ENCODE measurements around the gene CEP20.

- TF ChIP-seq EZH2 (IDR thresholded peaks at IDR 0.05; ENCODE audit: insufficient read depth, poor library complexity, severe bottlenecking): no peak
- TF ChIP-seq EZH2phosphoT487 (IDR thresholded peaks at IDR 0.05; ENCODE audit: insufficient read depth, low read depth): no peak
Measured at GRCh38 chr16:15913046-15913698, 24.8 kb upstream of the CEP20 start.
